Measurements from ENCODE around the gene WWOX. TPM values are rescaled to one million over a fixed set of nuclear protein-coding genes. Genes with fewer than 3 reads are reported as not detected.

Gene WWOX
- total and polyA plus RNA-seq, 2 of the 8 experiments (the other 6 are each of a cell fraction or from before 2014, with no cell fraction given): 5.4 to 16.7 TPM

DNA sequence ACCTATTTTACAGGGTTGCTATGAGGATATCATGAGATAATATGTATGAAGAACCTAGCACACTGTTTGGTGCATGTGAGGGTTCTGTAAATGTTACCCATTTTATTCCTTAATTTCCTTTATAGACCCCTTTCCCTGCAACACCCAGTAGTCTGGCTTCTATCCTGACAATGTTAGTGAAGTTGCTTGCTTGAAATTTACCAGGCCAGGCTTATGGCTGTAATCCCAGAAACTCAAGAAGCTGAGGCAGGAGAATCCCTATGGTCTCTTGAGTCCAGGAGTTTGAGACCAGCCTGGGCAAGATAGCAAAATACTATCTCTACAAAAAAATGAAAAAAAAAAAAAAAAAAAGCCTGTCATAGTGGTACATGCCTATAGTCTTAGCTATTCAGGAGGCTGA is 779.1 kb downstream of the WWOX start (continued):
- no peak for TF ChIP-seq CTBP2 (IDR thresholded peaks at IDR 0.05; ENCODE audit: borderline replicate concordance, insufficient read depth, insufficient read length, low read length)
- TF ChIP-seq RNF2 (IDR thresholded peaks at IDR 0.05; ENCODE audit: borderline replicate concordance, low read depth, low read length, missing control alignments, poor library complexity, severe bottlenecking): no peak
- TF ChIP-seq YY1 (IDR thresholded peaks at IDR 0.05; ENCODE audit: low read depth, low read length): no peak
- no peak for TF ChIP-seq ZNF274 (IDR thresholded peaks at IDR 0.05; ENCODE audit: borderline replicate concordance, extremely low read depth, low read length)
- TF ChIP-seq GABPA (IDR thresholded peaks at IDR 0.05; ENCODE audit: borderline replicate concordance, insufficient read depth, low read length): no peak

All from H1 (cell line).